HCT116 (cell line): ENCODE measurements around the gene CPED1.
A peak's percentile ranks its signal among the peaks of the same experiment; 100 is the strongest.

ENCODE experiments used
- CTCF ChIP-seq, 3 experiments: fragments of 200-600 bp in 1 of 3; sonication (generic) in 1 of 3; IDR thresholded peaks in 2 of 3; conservative IDR thresholded peaks in 1 of 3; 2 replicates each; pipeline ENCODE4 v1.5.1; 2012 to 2017; ENCODE audit warnings: low read depth in 2 of 3, low read length in 2 of 3, antibody characterized with exemption in 1 of 3, borderline replicate concordance in 1 of 3, control low read depth in 1 of 3, mild to moderate bottlenecking in 1 of 3, mixed read lengths in 1 of 3, mixed run types in 1 of 3, moderate library complexity in 1 of 3; ENCODE audit not compliant: insufficient read depth in 1 of 3
- ELF1 ChIP-seq: IDR thresholded peaks from 2 replicates; pipeline ENCODE4 v1.6.1; 2012; ENCODE audit warnings: low read depth, borderline replicate concordance
- FOSL1 ChIP-seq: IDR thresholded peaks from 2 replicates; pipeline ENCODE4 v1.6.1; 2012; ENCODE audit warnings: low read depth
- JUND ChIP-seq: IDR thresholded peaks from 2 replicates; pipeline ENCODE4 v1.6.1; 2012
- POLR2A ChIP-seq: IDR thresholded peaks from 2 replicates; pipeline ENCODE4 v1.7.0; 2011; ENCODE audit warnings: borderline replicate concordance; ENCODE audit not compliant: insufficient read depth, insufficient read length; ENCODE audit errors: extremely low read depth
- POLR2AphosphoS5 ChIP-seq: IDR thresholded peaks from 2 replicates; pipeline ENCODE4 v1.6.1; 2011; ENCODE audit warnings: mild to moderate bottlenecking, low read depth, low read length, moderate library complexity
- RAD21 ChIP-seq: IDR thresholded peaks from 2 replicates; pipeline ENCODE4 v1.6.1; 2012; ENCODE audit warnings: low read depth, mild to moderate bottlenecking
- SIN3A ChIP-seq: IDR thresholded peaks from 2 replicates; pipeline ENCODE4 v1.6.1; 2012; ENCODE audit warnings: low read depth
- TCF7L2 ChIP-seq: IDR thresholded peaks from 2 replicates; pipeline ENCODE4 v1.7.0; 2011; ENCODE audit warnings: borderline replicate concordance, inconsistent platforms; ENCODE audit not compliant: insufficient read depth, insufficient read length; ENCODE audit errors: extremely low read depth
- ZNF274 ChIP-seq: fragments of 200-500 bp; sonication (Bioruptor generic); IDR thresholded peaks from 2 replicates; pipeline ENCODE4 v1.6.1; 2014; ENCODE audit warnings: mild to moderate bottlenecking, low read depth, low read length, inconsistent platforms
- TF ChIP-seq, protein P1 (sequence below): IDR thresholded peaks from 2 replicates; pipeline ENCODE4 v1.6.1; 2012; ENCODE audit warnings: low read depth

DNA sequence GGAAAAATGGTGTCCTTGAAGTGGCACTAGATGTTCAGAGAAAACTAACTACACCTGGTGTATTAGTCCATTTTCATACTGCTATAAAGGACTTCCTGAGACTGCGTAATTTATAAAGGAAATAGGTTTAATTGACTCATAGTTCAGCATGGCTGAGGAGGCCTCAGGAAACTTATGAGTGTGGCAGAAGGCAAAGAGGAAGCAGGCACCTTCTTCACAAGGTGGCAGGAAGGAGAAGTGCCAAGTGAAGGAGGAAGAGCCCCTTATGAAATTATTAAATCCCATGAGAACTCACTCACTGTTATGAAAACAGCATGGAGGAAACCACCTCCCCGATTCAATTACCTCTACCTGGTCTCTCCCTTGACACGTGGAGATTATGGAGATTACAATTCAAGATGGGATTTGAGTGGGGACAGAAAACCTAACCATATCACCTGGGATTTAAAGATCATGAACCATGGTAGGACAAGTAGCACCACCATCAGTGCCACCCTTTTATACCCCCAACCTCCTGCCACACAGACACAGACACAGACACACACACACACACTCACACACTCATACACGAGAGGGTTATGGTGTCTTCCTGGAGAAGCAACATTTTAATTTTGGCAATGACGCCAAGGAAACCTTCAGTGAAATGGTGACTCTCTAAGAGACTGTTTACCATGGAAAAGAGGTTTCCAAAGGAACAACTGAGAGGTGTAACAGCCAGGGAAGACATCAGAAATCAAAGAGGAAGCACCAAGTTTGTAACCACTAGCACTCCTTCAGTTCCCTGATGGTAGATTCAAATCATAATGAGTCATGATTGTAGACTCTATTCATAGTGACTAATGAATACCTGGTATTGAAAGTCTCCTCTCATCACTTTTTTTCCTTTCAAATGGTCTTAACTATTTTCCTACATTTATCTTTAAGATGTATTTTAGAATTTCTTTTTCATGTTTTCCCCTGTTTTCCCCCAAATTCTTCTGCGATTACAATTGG lies 298.5 kb downstream of the CPED1 start:
- TF ChIP-seq ZNF274: no peak
- peak; percentile 58 for TF ChIP-seq JUND
- no peak for TF ChIP-seq TCF7L2
- no peak for TF ChIP-seq ELF1
- no peak for TF ChIP-seq CTCF (IDR thresholded peaks at IDR 0.05 in 2 of 3, conservative IDR thresholded peaks at IDR 0.05 in 1 of 3; ENCODE audit: borderline replicate concordance in 1 of 3, insufficient read depth in 1 of 3, low read depth in 2 of 3, low read length in 2 of 3)
- TF ChIP-seq, protein P1, sequence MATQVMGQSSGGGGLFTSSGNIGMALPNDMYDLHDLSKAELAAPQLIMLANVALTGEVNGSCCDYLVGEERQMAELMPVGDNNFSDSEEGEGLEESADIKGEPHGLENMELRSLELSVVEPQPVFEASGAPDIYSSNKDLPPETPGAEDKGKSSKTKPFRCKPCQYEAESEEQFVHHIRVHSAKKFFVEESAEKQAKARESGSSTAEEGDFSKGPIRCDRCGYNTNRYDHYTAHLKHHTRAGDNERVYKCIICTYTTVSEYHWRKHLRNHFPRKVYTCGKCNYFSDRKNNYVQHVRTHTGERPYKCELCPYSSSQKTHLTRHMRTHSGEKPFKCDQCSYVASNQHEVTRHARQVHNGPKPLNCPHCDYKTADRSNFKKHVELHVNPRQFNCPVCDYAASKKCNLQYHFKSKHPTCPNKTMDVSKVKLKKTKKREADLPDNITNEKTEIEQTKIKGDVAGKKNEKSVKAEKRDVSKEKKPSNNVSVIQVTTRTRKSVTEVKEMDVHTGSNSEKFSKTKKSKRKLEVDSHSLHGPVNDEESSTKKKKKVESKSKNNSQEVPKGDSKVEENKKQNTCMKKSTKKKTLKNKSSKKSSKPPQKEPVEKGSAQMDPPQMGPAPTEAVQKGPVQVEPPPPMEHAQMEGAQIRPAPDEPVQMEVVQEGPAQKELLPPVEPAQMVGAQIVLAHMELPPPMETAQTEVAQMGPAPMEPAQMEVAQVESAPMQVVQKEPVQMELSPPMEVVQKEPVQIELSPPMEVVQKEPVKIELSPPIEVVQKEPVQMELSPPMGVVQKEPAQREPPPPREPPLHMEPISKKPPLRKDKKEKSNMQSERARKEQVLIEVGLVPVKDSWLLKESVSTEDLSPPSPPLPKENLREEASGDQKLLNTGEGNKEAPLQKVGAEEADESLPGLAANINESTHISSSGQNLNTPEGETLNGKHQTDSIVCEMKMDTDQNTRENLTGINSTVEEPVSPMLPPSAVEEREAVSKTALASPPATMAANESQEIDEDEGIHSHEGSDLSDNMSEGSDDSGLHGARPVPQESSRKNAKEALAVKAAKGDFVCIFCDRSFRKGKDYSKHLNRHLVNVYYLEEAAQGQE: no peak
- TF ChIP-seq FOSL1: peak; percentile 63
- no peak for TF ChIP-seq RAD21
- no peak for TF ChIP-seq SIN3A
- TF ChIP-seq POLR2AphosphoS5: no peak
- no peak for TF ChIP-seq POLR2A
